Measurements from ENCODE around the gene MSX1. TPM values are rescaled to one million over a fixed set of nuclear protein-coding genes. Genes with fewer than 3 reads are reported as not detected.
A peak's percentile ranks its signal among the peaks of the same experiment; 100 is the strongest.

The MSX1 gene
- total and polyA plus RNA-seq, 2 experiments from 2014 or later = 0.61 TPM; not detected in 1

DNA sequence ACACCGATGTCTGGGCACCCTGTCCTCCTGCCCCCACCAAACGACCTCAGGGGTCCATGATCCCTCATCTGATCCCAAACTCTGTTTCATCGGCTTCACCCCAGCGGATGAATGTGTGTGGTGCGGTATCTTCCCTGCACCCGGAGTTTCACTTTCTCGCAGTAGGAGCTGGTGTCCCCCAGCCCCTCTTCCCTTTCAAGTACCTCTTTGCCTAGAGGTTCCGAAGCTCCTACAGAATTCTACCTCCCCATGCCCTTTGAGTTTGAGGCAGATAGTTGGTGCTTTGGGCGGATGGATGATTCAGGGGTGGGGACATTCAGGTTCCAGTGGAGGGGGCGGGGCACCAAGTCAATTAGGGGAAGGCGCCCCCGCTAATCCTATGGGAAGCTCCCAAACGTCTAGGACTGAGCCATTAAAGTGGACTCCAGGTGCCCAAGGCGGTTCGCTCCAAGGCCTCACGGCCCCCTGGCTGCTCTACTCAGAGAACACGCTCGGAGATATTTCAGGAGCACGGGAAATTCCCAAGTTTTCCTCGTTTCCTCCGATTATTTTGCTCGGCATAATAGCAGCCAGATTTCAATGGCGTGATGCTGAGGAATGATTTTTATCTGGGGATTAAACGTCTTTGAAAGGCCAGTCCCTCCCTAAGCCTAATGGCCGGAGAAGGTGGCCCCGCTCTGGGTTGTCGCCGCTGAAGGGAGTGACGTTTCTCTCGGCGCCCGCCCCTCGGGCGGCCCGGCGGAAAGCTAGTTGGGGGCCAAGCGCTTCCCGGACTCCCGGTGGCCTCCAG is 1.3 kb downstream of the MSX1 start (continued):
- TF ChIP-seq, protein P1, sequence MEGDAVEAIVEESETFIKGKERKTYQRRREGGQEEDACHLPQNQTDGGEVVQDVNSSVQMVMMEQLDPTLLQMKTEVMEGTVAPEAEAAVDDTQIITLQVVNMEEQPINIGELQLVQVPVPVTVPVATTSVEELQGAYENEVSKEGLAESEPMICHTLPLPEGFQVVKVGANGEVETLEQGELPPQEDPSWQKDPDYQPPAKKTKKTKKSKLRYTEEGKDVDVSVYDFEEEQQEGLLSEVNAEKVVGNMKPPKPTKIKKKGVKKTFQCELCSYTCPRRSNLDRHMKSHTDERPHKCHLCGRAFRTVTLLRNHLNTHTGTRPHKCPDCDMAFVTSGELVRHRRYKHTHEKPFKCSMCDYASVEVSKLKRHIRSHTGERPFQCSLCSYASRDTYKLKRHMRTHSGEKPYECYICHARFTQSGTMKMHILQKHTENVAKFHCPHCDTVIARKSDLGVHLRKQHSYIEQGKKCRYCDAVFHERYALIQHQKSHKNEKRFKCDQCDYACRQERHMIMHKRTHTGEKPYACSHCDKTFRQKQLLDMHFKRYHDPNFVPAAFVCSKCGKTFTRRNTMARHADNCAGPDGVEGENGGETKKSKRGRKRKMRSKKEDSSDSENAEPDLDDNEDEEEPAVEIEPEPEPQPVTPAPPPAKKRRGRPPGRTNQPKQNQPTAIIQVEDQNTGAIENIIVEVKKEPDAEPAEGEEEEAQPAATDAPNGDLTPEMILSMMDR (conservative IDR thresholded peaks at IDR 0.05; ENCODE audit: low read depth in 2 of 2) = no peak
- no peak for TF ChIP-seq STAT1 (IDR thresholded peaks at IDR 0.05; ENCODE audit: unreplicated experiment)
- TF ChIP-seq CREB1 (CRISPR knock-in tag; IDR thresholded peaks at IDR 0.05; ENCODE audit: low read depth) = no peak
- no peak for TF ChIP-seq POLR2AphosphoS5 (IDR thresholded peaks at IDR 0.05; ENCODE audit: low read depth)

DNA sequence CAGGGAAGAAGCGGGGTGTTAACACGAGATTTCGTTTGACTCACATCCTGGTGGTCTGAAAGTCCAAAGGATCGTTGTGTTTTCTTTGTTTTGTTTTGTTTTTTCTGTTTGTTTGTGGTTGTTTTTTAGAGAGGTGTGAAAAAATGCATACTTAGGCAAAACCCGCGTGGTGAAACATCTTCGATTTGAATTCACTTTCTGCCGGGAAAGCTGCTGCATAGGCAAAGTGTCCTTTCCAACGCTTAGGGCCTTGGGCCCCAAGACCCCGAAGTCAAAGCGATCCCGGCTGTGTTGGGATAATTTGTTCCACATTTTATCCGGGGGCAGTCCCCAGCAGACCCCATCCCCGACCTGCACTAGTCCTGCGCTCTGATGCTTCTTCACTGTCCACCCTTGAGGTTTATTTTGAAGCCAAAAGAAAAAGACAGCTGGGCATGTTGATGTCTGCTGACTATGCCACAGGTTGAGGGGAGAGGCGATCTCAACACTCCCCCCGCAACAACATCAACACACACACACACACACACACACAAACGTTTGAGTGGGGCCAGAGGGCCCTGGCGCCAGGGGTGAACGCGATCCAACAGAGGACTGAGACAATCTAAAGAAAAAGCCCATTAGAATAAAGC is 2.0 kb downstream of the MSX1 start:
- no peaks in the 10 kb centered on the region; the same call in 1 of the 2 replicates for H3K36me3 ChIP-seq (ENCODE audit: insufficient read depth)
- TF ChIP-seq, protein P2, sequence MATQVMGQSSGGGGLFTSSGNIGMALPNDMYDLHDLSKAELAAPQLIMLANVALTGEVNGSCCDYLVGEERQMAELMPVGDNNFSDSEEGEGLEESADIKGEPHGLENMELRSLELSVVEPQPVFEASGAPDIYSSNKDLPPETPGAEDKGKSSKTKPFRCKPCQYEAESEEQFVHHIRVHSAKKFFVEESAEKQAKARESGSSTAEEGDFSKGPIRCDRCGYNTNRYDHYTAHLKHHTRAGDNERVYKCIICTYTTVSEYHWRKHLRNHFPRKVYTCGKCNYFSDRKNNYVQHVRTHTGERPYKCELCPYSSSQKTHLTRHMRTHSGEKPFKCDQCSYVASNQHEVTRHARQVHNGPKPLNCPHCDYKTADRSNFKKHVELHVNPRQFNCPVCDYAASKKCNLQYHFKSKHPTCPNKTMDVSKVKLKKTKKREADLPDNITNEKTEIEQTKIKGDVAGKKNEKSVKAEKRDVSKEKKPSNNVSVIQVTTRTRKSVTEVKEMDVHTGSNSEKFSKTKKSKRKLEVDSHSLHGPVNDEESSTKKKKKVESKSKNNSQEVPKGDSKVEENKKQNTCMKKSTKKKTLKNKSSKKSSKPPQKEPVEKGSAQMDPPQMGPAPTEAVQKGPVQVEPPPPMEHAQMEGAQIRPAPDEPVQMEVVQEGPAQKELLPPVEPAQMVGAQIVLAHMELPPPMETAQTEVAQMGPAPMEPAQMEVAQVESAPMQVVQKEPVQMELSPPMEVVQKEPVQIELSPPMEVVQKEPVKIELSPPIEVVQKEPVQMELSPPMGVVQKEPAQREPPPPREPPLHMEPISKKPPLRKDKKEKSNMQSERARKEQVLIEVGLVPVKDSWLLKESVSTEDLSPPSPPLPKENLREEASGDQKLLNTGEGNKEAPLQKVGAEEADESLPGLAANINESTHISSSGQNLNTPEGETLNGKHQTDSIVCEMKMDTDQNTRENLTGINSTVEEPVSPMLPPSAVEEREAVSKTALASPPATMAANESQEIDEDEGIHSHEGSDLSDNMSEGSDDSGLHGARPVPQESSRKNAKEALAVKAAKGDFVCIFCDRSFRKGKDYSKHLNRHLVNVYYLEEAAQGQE (IDR thresholded peaks at IDR 0.05; ENCODE audit: unreplicated experiment) = no peak
- TF ChIP-seq EZH2 (IDR thresholded peaks at IDR 0.05; ENCODE audit: low read depth, unreplicated experiment) = peak; percentile 84
- H3K79me2 ChIP-seq (replicated peaks; ENCODE audit: insufficient read depth) = no peaks in the 10 kb centered on the region
- Mint-ChIP-seq H3K4me1 (peaks cover 51% of the 10 kb centered on the region), H3K27ac (no peak overlapping the region), H3K27me3 (ENCODE audit: insufficient read depth, low read depth, poor library complexity) (peaks cover 82% of the 10 kb centered on the region), H3K4me3 (peak overlapping the region; percentile 67; the same call in 2 of the 3 replicates), H3K9me3 (peaks cover 4% of the 10 kb centered on the region), H3K36me3 (ENCODE audit: low read depth) (no peaks in the 10 kb centered on the region; the same call in 2 of the 3 replicates)
- H3F3A ChIP-seq (replicated peaks; ENCODE audit: low read depth) = peaks cover 32% of the 10 kb centered on the region
- H3K27me3 ChIP-seq (ENCODE audit: insufficient read depth) = peaks cover 96% of the 10 kb centered on the region
- no peak overlapping the region for H3K27ac ChIP-seq (ENCODE audit: low read depth)
- peaks cover 66% of the 10 kb centered on the region for H4K20me1 ChIP-seq (replicated peaks; ENCODE audit: insufficient read depth)
- no peak overlapping the region for H2AFZ ChIP-seq
- H3K9me2 ChIP-seq (ENCODE audit: insufficient read depth) = no peaks in the 10 kb centered on the region
- peaks cover 43% of the 10 kb centered on the region for H3K4me1 ChIP-seq (ENCODE audit: insufficient read depth)
- peak overlapping the region; percentile 54 for H3K4me3 ChIP-seq
- DNase-seq (ENCODE audit: low spot score) (no peak), ATAC-seq (no peak)
- peak overlapping the region; percentile 80 for H3K4me2 ChIP-seq

Data from GM23338 (cell line).